NCI-H2171 (cell line): ENCODE results near the gene RNF144B.
"Not testable (repeated sequence)": the region's sequence is repeated elsewhere in the genome, so short reads cannot be mapped to it uniquely, and the experiment has no call there.

Experiments used
- DNase-seq: peaks from one replicate; lab custom pipeline; 2025; lab: John Stamatoyannopoulos, UW

RNF144B gene

DNA sequence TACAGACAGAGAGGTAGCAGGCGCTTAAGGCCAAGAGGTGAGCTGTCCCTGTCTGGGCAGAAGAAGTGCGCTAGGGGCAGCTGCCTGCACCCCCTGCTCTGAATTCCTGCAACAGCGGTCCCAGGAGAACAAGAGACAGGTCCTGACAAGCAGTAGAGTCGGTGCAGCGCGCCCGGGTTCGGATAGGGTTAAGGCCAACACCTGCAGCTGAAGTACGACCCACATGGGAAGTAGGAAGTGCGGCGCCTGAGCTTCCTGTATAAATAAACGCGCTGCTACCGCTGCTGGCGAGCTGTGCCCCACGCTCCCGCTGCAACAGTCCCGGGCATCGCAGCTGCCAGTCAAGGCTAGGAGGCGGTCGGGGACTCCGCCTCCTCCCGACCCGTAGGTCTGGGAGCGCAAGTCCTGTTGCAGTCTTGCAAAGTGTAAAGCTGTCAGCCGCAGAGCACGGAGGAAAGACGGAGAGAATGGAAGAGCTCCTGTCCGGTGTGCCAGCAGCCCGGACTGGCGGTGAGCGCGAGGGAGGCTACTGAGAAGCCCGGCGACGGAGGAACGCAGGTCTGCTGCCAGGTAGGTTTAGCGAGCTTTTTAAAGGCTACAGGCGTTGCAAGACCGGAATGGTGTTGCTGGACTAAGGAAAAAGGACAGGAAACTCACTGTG, at the start of gene RNF144B:
RNF144B (plus strand) TSS at position 290 of the 661 bp plus-strand sequence. CDS start 12,185 bp downstream, outside the sequence.
- peak; percentile 93 for DNase-seq

DNA sequence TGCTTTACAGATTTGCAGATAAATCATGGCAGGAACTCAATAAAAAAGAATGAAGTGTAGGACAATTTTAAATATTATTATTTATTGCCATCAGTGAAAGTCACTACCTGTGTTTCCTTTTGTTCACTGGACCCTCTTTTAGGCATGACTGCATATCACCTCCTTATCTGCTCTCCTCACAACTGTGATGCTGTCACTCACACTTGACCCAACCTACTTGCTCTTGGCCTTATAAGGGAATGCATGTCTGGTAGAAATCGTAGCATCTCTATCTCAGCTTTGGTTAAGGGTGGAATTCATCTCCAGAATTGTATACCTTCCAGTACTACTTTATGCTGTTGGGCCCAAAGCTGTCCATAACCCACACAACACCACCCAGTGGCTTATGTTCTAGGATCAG, 47.6 kb upstream of the RNF144B start:
- no peak for DNase-seq

DNA sequence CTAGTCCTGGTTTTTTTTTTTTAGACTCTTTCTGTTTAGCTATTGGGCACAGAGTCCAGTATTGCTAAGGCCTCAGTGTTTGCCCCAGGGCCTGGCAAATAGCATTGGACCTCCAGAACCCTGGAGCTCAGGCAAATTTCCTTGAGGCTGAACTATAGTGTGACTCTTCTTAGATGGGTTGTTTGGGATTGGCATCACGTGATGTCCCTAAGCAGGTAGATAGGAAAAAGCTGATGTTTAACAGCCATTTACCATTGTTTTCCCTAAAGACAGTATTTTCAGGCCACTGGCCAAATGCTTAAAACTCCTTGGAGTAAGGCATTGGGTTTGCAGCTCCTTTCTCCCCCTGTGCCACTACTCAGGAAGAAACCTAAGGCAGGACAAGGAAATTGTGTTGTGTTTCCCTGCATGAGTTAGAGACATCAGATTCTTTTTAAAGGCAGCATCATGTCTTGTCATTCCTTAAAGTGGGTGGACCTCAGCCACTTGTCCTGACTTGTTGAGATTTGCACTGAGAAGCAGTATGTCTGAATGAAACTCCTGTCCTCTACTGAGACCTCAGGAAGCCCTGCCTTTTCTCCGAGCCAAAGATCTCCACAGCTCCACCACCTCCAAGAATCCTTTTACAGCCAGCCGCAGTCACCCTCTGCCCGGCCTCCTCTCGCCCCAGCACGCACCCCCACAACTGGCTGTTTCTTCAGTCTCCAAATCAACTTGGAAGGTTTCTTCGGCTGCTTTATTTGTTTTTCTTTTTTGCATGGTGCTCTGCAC, 46.2 kb upstream of the RNF144B start:
- DNase-seq: no peak

DNA sequence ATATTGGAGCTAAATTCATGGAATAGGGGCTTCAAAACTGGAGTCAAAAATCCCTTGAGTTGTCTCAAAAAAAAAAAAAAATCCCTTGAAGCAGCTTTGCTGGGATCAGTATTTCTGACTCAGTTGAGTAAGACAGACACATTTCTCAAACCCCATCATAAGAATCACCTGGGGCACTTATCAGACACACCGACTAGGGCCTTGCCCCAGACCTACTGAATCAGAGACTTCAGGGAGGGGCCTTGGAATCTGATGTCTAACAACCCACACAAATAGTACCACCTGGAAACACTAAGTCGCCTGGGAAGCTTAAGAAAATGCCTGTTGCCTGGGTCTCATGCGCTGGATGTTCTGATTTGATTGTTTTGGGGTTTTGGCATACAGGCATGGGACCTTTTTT, 44.9 kb upstream of the RNF144B start:
- no peak for DNase-seq

DNA sequence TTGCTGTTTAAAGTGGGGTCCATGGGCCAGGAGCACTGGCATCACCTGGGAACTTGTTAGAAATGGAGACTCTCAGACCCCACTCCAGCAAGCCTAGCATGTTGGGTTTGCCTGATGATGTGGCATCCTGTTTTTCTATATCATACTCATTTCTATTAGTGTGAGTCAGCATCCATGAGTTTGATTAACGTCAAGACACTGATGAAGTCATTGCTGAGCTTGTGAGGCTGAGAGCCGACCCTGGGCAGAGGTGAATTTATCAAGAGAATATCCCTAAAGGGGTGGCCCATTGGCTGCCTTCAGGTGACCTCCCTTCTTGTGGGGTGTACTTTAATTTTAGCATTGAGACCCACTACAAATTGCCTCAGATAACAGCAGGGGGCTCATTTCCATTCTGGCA, 43.4 kb upstream of the RNF144B start:
- DNase-seq: no peak

DNA sequence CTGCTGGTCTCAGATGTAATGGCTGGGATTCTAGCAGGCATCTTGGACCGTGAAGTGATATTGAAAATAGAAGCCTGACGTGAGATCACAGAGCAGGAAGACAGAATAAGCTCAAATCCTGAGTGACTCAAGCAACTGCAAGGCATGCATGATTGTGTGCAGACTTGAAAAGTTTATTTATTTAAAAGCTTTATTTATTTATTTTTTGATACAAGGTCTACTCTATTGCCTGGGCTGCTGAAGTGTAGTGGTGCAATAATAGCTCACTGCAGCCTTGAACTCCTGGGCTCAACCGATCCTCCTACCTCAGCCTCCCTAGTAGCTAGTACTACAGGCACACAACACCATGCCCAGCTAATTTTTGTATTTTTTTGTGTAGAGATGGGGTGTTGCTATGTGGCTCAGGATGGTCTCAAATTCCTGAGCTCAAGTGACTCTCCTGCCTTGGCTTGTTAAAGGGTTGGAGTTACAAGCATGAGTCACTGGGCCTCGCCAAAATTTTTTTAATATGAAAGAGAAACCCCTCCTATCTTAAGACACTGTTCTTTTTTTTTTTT, 40.1 kb upstream of the RNF144B start:
- no peak for DNase-seq

DNA sequence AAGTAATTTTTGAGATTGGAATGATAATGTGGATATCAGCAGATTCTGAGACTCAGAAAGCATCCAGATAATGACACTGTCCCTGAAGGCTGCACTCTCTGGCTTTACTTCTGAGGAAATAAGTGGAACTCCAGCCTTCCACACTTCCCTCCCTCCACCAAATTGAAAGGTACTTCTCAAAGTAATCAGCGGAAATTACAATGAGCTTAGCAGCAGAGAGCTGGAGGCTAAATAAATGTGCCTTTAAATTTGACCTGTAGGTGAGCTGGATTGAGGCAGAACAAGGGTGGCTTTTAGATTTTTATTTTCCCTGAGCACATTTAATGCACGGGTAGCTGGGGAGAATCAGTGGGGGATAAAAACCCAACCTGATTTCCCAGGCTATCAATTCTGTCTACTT, 39.3 kb upstream of the RNF144B start:
- DNase-seq: no peak

DNA sequence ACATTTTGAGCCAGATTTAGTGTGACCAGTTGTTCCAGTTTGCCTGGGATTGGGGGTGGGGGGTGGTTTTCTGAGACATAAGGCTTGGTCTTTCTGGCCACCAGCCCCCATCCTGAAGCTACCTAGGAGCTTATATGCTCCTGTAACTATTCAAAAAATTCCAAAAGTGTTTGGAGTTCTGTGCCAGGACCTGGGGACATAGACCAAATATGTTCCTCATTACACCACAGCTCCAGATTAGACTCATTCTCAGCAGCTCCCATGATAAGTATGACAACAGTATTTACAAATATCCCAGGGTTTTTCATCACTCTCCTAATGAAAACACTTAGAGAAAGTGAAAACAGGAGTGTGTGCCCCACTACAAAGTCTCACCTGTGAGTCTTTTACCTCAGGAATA, 37.8 kb upstream of the RNF144B start:
- no peak for DNase-seq

DNA sequence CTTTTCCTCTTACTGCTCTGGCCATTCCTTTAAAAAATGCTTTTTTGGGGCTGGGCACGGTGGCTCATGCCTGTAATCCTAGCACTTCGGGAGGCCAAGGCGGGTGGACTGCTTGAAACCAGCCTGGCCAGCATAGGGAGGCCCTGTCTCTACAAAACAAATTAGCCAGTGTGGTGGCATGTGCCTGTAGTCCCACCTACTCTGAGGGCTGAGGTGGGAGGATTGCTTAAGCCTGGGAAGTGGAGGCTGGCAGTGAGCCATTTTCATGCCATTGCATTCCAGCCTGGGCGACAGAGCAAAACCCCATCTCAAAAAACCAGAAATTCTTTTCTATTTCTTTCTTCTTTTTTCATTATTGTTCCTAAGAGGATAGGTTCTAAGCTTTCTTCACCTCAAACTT, 36.9 kb upstream of the RNF144B start:
- no peak for DNase-seq

DNA sequence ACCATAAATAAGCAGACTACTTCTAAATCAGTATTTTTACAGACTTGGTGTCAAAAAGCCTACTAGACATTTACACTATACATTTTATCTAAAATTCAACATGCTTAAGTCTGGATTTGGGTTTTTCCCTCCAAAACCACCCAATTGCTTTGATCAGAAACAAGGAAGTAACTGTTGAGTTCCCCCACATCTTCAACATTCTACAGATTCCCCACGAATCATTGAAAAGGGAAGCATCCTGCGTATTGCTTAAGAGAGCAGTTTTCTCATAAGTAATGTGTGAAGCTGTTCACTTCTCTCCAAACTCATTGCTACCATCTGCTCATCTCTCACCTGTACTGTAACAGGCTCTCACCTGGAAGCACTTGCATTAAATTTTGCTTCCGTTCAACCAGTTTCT, 36.4 kb upstream of the RNF144B start:
- DNase-seq: no peak

DNA sequence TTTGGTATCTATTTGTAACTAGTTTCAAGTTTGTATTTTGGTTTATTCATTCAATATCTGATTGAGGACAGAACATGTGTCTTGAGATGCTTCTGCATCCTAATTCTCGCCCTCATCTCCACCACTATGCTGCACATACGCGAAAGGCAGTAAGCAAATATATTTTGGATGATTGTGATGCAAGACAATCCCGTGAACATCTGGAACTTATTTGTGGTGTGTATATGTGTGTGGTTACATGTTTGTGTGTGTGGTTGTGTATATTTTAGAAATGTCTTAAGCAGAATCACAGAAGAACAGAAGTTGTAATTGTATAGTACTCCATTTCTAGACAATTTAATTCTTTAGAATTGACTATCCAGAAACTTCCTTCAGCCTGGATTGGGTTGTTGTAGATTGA, 35.1 kb upstream of the RNF144B start:
- DNase-seq: no peak

DNA sequence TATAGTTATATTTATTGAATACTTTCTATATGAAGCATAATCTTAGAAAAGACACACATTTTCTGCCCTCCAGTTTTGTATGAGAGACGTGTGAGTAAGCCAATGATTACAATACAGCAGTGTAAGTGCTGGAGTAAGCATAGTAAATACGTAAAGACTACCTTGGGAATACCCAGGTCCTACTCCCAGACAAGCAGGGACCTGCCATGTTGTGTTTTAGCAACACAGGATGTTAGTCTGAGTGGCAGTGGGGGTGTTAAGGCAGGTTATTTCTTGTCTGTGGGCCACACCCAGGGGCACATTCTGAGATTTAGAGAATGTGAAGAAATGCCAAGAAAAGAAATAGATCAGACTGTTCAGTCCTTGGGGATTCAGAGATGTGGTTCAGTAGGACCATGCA, 34.3 kb upstream of the RNF144B start:
- DNase-seq: peak; percentile 31

DNA sequence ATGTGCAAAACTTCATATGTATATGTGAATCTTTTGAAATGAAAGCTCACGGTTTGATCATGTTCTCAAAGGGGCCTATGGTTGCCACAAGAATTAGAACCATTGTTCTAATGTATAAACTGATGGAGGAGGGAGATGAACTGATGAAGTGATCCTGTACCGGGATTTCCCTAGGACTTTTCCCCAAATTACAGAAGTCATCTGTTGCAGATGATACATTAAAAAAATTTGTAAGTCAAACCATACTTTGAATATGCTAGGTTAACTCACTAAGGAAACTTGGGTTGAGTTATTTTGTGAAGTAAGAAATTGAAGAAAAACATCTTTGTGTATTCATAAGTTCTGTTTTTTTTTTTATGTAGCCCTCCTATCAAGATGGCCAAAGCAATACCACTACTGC, 33.9 kb upstream of the RNF144B start:
- DNase-seq: no peak

DNA sequence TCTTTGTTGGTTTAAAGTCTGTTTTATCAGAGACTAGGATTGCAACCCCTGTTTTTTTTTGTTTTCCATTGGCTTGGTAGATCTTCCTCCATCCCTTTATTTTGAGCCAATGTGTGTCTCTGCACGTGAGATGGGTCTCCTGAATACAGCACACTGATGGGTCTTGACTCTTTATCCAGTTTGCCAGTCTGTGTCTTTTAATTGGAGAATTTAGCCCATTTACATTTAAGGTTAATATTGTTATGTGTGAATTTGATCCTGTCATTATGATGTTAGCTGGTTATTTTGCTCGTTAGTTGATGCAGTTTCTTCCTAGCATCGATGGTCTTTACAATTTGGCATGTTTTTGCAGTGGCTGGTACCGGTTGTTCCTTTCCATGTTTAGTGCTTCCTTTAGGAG, 29.6 kb upstream of the RNF144B start:
- DNase-seq: not testable (repeated sequence)

DNA sequence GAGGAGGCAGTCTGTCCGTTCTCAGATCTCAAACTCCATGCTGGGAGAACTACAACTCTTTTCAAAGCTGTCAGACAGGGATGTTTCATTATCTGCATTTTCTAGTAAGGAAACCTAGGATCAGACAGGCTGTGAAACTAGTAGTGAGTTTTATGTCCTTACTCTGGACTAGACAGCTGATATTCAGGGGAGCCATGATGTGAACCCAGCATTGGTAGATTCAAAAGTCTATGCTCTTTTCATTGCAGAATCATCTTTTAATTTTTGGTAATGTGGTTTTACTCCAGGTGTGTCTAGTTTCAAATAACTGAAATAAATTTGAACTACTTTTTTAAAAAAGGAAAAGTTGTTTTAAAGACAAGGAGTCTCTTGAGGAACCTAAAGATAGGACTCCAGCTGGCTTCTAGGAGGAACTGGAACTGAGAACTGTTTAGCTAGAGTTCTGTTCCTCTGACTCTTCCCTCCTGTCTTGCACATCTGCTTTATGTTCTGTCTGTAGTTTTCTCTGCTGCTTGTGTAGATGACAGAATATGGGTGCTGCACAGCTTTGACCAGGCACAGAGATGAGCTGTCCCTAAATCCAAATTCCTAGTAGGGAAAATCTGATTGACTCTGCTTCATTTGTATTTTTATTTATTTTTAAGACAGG, 27.8 kb upstream of the RNF144B start:
- no peak for DNase-seq

DNA sequence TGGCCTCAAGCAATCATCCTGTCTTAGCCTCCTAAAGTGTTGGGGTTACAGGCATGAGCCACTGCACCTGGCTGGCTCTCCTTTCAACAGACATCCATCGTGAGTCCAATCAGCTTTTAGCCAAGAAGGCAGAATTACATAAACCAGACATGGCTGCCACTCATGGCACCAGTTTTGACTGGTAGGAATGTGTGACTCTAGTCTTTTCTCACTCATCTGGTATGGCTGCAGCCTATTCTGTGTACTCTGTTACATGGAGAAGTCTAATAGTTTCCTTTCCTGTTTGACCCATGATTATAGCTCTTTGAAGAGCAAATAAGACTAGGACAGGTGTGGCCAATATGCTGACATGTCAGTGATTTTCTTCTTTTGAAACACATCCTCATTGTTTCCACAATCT, 27.0 kb upstream of the RNF144B start:
- DNase-seq: no peak

DNA sequence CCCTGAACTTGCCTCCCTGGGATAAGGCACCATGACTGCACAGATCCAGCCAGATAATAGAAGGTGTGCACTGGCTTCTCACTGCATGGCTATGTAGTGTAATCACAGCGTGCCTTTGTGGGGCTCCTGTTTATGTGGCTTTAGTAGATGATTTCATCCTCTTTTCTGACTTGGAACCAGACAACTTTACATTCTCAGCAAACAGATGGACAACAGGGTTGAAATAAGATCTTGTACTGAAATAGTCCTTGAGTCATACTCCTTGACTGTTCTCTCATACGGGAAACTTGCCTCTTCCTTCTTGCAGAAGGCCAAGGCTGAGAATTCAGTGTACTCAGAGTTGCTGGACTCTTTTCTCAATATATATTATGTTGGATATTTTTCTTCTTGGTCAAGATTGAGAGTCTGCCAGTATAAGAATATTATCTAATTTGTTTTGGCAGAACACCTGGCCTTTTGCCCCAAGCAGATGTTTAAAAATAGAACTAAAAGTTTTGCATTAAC, 25.0 kb upstream of the RNF144B start:
- DNase-seq: no peak

DNA sequence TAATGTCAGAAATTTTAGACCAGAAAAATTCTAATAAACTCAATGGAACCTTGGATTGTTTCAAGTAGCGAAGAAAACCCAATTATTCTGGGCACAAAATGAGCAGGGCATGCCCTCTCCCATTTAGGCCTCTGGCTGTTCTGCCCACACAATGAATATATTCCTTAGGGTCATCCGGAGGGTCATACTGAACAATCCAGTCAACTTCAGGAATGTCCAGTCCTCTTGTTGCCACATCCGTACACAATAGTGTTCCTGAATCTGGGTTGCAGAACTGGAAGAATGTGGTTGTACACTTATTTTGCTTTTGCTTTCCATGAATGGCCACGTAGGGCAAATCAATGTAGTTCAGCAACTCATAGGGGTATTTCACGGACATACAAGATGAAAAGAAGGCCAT, 23.4 kb upstream of the RNF144B start:
- DNase-seq: no peak

DNA sequence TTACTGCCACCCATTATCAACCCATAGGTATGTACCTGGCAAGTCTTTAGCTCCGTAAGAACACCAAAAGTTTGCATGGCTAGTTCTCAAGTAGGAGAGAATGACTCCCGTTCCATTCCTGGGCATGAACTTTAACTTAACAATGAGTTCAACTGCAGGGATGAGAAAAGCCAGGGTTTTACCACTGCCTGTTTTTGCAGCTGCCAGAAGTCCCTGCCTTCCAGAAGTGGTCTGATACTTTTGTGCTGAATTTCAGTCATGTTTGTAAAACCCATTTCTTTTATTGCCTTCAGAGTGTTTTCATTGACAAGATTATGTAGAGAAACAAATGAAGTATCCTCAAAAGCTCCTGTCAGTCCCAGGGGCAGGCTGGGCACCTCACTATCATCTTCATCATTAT, 22.6 kb upstream of the RNF144B start:
- DNase-seq: not testable (repeated sequence)

DNA sequence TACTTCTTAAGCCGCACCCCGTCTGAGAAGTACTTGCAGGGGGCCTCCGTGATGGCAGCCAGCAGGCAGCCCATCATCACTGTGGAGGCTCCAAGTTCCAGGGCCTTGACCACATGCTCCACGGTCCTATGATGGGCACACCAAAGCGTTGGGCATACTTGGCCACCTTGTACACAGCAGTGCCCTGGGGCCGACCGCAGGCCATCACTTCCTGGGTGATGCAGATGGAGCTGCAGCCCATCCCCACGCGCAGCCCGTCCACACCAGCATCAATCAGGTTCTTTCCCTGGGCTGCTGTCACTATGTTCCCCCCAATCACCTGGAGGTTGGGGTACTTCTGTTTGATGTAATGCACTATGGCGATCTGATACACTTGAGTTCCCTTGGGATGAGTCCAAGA, 19.8 kb upstream of the RNF144B start:
- no peak for DNase-seq

DNA sequence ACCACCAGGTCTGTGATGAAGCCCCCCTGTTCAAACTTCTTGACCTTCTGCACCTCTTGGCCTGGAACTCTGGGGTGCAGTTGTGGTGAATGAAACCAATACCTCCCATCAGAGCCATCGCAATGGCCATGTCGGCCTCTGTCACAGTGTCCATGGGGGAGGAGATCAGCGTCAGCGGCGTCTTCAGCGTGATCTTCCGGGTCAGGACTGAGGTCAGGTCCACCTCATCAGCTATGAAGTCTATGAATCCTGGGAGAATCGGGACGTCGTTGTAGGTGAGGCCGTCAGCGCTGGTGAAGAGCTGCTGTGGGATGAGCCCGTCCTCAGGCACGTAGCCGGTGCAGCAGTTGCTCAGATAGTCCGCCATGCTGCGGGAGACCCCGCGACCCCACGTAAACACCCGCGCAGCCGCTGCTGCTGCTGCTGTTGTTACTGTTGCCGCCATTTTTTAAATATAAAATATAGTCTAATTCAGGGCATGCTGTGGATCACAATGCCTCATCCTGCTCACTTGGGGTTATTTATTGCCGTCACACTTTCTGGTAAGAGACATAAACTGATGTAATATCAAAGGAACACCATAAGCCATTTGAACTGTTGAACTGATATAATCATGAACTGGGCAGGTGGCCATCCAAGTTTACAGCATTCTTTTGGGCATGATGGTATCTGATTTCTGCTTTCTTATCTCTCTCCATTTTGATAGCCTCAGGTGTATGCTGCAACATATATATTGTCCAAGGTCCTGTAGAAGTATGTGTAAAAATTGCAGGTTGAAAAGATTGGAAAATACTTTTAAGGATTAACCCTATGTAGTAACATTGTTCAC, 18.7 kb upstream of the RNF144B start:
- no peak for DNase-seq

DNA sequence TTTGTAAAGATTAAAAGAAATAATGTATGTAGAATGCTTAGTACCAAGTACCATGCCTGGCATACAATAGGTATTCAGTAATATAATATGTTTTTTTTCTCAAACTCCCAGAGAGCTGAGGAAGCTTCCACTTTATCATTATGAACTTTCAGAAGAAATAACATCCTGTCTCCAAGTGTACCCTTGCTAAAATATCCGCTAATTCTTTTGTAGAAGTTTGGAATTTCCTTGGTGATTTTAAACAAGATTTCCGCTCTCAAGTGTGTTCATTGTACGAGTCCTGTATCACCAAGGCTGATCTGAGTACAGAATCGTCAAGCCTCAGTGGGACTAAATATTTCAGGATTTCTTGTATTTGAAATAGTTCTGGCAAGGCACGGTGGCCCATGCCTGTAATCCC, 16.1 kb upstream of the RNF144B start:
- DNase-seq: no peak
